Measurements from ENCODE around the gene TRAF3IP3.
"Not testable (repeated sequence)": the region's sequence is repeated elsewhere in the genome, so short reads cannot be mapped to it uniquely, and the experiment has no call there.

The TRAF3IP3 gene

DNA sequence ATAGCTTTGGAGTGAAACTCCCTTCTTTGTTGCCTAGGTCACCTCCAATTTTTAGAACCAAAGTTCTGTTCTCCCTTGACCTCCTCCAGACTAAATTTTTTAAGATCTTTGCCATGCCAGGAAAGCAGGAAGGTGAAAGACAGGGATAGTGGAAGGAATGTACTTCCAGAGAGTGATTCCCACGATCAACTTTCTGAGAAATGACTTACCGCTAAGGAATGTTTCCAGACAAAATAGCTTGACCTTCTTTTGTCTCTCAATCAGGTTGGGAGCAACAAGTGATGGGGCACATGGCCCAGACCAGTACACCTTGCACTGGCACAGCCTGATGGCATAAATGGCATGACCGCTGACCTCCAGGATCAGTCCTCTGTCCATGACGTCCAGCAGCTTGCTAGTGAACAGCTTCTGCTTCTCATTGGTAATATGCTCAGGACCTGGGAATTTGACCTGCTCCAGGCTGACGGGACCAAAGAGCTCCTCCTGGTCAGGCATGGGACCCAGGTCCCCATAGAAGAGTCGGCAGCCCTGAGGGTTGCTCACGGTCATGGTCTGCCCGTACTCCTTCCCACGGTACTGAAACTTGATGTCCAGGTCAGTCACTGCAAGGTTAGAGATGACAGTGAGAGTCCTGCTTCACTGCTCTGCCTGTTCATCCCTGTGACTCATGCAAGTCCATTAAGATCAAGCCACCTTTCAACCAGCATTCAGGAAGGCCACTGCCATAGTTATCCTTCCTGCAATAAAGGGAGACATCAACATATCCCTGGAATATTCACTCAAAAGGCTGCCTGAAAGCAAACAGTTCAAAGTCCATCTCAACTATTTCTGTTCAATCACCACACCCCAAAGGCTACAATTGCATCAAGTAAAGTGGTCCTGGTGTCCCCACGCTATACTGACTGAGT lies 34.7 kb downstream of the TRAF3IP3 start:
- in situ Hi-C loops (cut with HindIII; ENCODE audit: low pct_ligation_motif_present, low sequenced_read_pairs), result no loop called here
- no peaks in the 10 kb centered on the region for H3K27me3 ChIP-seq (replicated peaks)
- H3K27ac ChIP-seq, result no peak overlapping the region
- TF ChIP-seq, protein P1, sequence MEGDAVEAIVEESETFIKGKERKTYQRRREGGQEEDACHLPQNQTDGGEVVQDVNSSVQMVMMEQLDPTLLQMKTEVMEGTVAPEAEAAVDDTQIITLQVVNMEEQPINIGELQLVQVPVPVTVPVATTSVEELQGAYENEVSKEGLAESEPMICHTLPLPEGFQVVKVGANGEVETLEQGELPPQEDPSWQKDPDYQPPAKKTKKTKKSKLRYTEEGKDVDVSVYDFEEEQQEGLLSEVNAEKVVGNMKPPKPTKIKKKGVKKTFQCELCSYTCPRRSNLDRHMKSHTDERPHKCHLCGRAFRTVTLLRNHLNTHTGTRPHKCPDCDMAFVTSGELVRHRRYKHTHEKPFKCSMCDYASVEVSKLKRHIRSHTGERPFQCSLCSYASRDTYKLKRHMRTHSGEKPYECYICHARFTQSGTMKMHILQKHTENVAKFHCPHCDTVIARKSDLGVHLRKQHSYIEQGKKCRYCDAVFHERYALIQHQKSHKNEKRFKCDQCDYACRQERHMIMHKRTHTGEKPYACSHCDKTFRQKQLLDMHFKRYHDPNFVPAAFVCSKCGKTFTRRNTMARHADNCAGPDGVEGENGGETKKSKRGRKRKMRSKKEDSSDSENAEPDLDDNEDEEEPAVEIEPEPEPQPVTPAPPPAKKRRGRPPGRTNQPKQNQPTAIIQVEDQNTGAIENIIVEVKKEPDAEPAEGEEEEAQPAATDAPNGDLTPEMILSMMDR (IDR thresholded peaks at IDR 0.05; ENCODE audit: low read depth, low read length, missing control alignments), result no peak
- no peaks in the 10 kb centered on the region for H3K36me3 ChIP-seq (replicated peaks)
- DNase-seq, result no peak
- no peak overlapping the region for H3K4me3 ChIP-seq (ENCODE audit: low read depth, low read length)

DNA sequence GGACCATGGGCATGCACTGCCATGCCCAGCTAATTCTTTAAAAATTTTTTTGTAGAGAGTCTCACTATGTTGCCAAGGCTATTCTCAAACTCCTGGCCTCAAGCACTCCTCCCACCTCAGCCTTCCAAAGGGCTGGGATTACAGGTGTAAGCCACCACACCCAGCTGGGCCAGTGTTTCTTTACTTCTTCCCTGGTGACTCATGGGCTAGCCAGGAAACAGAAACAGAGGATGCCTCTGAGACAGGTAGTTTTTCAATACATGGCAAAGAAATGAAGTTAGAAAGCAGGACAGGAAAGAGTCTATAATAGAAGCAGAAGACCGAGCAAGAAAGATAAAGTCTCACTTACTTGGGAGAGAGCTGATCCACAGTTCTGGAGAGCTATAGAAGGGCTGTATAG lies 36.1 kb downstream of the TRAF3IP3 start:
- Histone ChIP-seq H3K4me3 (ENCODE audit: low read depth, low read length) (no peak overlapping the region), H3K27me3 (replicated peaks) (no peaks in the 10 kb centered on the region), H3K27ac (no peak overlapping the region), H3K36me3 (replicated peaks) (no peaks in the 10 kb centered on the region)
- in situ Hi-C loops (cut with HindIII; ENCODE audit: low pct_ligation_motif_present, low sequenced_read_pairs), result no loop called here
- no peak for DNase-seq
- TF ChIP-seq, protein P1 (IDR thresholded peaks at IDR 0.05; ENCODE audit: low read depth, low read length, missing control alignments), result no peak

DNA sequence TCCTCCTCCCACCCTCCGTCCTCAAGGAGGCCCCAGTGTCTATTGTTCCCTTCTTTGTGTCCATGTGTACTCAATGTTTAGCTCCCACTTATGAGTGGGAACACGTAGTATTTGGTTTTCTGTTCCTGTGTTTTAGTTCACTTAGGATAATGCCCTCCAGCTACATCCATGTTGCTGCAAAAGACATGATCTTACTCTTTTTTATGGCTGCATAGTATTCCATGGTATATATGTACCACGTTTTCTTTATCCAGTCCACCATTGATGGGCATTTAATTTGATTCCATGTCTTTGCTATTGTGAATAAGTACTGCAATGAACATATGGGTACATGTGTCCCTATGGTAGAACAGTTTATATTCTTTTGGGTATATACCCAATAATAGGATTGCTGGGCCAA lies 37.9 kb downstream of the TRAF3IP3 start:
- H3K36me3 ChIP-seq (replicated peaks); H3K4me3 ChIP-seq (ENCODE audit: low read depth, low read length); in situ Hi-C loops (cut with HindIII; ENCODE audit: low pct_ligation_motif_present, low sequenced_read_pairs); H3K27ac ChIP-seq; DNase-seq; H3K27me3 ChIP-seq (replicated peaks): not testable (repeated sequence)

DNA sequence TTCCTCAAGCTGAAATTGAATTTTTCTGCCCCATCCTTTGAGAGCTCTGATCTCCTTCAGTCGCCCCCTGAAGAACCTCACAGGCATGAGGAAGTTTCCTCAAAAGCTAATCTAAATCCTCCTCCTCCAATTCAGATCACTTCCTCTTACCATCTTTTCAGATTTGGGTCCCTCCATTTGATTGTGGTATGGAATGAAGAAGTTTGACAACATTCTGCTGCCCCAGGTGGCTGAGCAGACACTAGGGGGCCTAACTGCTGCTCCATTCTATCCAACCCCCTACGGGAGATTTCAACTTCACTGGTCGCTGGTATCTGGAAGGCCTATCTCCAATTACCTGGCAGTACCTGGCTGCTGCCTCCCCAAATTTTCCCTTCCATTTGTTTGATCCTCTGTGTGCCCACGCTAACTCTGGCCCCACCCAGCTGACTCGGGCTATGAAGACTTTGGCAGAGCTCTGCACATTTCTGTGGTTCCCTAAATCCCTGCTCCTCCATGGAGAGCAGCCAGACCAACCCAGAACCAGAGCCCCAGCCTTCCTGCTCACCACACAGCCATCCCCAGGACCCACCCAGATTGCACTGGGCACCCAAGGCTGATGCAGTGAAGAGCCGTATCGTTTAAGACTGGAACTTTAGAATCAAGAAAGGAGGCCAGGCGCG lies 42.3 kb downstream of the TRAF3IP3 start:
- Histone ChIP-seq H3K4me3 (ENCODE audit: low read depth, low read length) (no peak overlapping the region), H3K27me3 (replicated peaks) (no peaks in the 10 kb centered on the region), H3K36me3 (replicated peaks) (no peaks in the 10 kb centered on the region), H3K27ac (no peak overlapping the region)
- in situ Hi-C loops (cut with HindIII; ENCODE audit: low pct_ligation_motif_present, low sequenced_read_pairs), result no loop called here
- no peak for DNase-seq
- TF ChIP-seq, protein P1 (IDR thresholded peaks at IDR 0.05; ENCODE audit: low read depth, low read length, missing control alignments), result peak; percentile 53

DNA sequence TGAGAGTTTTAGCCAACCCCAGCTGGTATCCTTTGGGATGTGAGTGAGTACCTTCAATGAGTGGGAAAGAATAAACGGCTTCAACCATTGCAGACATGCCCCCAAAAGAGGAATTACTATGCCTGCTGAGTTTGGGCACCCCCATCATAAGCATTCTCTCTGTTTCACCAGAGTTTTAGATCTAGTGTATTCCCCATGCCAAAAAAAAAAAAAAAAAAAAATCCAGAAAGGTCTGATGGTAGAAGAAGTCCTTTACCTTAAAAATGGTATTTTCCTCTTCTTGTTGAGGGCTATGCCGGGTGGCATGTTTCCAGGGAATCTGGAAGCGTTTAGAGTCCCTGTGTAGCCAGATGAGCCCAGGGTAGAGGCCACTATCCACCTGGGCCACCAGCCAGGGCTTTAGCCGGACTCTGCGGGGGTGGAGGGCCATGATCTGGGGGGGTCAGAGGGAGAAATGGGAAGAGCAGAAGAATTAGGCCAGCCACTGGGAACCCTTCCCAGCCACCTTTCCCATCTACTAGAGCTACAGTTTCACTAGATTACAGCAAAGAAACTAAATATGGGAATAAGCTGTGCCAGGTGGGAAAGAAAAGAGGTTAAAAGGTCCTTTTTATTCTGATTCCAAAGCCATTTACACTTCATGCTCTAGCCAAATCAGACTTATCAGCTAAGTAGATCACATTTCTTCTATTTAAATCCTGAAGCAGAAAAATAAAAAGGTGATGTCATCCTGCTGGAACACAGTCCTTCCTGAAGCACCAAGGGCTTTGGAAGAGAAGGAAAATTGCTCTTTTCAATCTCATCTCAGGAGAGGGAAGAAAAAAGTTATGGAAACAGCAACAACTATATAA lies 45.4 kb downstream of the TRAF3IP3 start:
- Histone ChIP-seq H3K27ac (no peak overlapping the region), H3K36me3 (replicated peaks) (no peaks in the 10 kb centered on the region), H3K4me3 (ENCODE audit: low read depth, low read length) (no peak overlapping the region), H3K27me3 (replicated peaks) (no peaks in the 10 kb centered on the region)
- TF ChIP-seq, protein P1 (IDR thresholded peaks at IDR 0.05; ENCODE audit: low read depth, low read length, missing control alignments), result no peak
- in situ Hi-C loops (cut with HindIII; ENCODE audit: low pct_ligation_motif_present, low sequenced_read_pairs), result no loop called here
- no peak for DNase-seq

All from brain microvascular endothelial cell (primary cell).